HG03457 (cell line): ENCODE data around the gene TCN2.
"Not testable (repeated sequence)": the region's sequence is repeated elsewhere in the genome, so short reads cannot be mapped to it uniquely, and the experiment has no call there.

Experiments used
- ATAC-seq: cut with Tn5 transposase; IDR thresholded peaks from one replicate; pipeline ENCODE4 v1.9.1; 2021; ENCODE audit warnings: moderate number of reproducible peaks; ENCODE audit not compliant: unreplicated experiment

Gene TCN2

DNA sequence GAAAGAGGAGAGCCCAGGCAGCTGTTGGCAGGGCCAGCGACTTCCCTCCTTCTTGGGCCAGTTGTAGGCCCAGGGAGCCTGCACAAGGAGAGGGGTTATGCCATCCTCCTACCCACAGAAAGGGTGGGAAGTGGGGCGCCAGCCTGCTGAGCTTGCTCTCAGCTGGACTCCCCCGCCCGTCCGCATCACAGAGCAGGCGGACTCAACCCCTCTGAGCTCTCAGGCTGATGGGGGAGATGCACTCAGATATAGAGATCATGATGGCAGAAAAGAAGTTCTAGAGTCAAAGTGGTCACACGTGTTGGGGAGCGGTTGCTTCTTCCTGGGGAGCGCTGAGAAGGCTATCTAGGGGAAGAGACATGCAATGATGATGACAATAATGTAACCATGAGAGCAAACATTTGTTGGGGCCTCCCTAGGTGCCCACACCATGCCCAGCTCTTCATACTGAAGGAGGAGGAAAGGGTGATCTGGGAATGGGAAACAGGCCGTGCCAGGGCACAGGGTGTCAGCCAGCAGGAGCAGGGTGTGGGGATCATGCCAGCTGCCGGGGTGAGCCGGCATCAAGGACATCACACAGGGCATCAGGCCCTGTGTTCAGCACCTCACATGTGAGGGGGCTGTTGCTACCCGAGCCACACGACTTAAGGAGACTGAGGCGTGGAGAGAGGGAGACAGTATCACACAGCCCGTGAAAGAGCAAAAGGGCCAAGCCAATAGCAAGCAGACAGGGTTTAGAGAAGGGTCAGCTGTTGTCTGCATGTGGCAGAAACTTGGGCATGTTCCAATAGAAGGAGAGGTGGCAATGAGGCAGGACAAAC, 36.3 kb downstream of the TCN2 start:
- ATAC-seq: no peak

DNA sequence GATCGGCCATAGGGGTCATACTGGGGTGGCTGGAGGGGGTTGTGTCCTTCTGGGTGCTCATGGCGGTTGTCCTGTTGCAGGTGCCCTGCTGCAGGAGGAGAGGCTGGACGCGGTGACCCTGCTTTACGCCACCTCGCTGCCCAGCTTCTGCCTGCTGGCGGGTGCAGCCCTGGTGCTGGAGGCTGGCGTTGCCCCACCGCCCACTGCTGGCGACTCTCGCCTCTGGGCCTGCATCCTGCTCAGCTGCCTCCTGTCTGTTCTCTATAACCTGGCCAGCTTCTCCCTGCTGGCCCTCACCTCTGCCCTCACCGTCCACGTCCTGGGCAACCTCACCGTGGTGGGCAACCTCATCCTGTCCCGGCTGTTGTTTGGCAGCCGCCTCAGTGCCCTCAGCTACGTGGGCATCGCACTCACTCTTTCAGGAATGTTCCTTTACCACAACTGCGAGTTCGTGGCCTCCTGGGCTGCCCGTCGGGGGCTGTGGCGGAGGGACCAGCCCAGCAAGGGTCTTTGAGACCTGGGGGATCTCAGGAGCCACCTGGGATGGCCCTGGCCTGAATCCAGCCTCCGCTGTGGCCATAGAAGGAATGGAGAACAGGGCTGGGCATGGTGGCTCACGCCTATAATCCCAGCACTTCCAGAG, 39.7 kb downstream of the TCN2 start:
- no peak for ATAC-seq

DNA sequence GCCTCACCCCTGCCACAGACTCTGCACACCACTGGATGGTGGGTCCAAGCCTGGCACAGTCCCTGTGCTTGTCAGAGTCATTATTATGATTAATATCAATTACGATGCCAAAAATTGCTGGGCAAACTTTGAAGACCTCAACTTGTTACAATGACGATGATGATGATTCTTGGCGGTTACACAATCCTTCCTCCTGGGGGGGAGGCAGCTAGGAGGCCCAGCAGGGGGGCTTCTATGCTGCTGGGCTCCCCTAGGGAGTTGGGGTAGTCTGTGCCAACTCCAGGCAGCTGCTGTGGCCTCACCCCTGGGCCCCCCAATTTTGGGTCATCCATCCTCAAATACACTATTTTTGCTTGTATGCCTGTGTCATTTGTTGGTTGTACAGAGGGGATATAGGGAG, 40.6 kb downstream of the TCN2 start:
- no peak for ATAC-seq

DNA sequence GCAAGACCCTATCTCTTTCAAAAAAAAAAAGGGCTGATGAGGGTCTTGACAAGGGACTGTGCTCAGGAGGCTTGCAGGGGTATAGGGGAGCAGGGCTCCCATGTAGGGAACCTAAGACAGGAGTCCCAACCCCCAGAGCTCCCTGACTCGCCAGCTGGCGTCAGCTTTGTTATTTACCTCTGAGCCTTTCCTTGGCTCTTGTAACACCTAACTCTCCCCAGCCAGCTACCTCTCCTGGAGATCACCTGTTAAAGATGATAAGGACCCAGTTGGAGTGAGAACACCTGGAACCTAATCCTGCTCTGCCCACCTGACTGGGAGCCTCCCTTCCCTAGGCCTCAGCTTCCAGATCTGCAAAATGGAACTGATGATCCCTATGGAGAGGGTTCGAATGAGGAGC, 41.9 kb downstream of the TCN2 start:
- ATAC-seq: no peak

DNA sequence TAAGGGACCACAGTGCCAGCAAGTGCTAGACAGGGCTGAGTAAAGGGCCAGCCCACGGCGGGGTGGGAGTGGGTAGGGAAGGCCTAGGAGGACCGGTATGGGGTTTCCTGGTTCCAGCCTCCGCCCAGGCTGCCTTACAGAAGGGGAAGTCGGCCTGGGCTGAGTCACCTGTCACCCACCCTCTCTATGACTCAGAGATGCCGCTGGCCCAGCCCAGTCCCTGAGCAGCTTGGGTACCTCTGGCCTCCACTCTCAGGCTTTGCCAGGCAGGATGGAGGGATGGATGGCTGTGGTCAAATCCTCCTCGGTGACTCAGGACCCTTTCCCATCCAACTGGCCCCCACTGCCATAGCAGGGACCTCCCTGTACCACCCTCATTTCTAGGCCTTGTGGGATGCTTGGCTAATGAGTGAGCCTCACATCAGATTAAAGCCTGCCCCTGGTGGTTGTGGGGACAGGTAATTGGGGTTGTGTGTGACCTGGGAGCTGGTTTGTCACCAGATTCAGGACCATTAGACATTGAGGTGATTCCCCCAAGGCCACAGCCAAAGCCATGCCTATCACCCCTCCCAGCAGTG, 42.5 kb downstream of the TCN2 start:
- no peak for ATAC-seq

DNA sequence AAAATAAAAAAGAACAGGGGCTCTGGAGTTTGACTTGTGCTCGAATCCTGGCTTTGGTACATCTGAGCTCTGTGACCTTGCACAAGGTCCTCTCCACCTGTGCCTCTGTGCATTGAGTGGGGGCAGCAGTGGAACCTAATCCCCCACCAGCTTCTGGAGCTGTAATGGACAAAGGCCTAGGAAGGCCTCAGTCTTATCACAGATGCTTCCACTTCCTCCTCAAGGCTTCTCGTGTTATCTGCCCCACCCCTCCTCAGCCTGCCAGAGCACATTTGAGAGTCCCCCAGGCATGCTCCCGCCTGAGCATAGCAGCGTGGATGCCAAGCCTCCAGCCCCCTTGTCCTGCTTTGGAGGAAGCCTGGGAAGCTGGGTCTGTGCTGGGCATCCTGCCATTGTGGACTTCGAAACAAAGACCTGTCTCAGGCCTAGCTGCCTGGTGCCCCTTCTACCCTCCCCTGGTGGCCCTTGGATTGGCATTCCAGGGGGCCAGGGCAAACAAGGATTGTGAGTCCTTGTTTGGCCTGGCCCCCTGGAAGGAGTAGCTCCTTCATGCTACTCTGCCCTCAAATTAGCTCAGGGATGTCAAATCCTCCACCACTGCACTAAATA, 43.6 kb downstream of the TCN2 start:
- ATAC-seq: no peak

DNA sequence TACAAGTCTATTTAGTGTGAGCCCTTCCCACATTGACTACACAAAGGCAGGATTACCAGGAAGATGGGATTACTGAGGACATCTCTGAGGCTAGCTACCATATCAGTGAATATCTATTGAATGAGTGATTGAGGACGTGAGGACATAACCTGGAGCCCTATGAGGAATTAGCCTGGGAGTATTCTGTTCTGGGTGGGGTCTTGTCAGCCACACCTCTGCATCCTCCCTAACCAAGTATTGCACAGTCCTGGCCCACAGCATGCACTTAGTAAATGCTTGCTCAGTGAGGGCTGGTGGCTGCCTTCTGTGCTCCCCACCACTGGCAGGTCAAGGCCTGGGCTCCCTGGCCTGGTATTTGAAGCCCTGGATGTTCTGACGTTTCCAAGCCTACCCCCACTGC, 45.9 kb downstream of the TCN2 start:
- no peak for ATAC-seq

DNA sequence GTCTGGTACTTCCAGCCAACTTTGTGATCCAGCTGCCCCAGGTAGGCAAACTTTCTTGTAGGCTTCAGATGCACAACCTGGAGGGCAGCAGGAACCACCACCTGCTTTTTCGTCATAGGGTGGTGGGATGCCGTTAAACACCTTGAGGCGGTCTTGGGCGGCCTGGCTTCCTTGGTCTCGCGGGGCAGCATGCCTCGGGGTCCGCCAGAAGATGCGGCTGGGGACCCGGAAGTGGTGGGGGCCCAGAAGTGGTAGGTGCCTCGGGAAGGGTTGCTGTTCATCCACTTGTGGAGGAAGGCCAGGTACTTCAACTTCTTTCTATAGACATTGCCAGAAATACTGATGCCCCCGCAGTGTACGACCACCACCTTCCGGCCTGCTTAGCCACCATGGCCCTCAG, 47.4 kb downstream of the TCN2 start:
- no peak for ATAC-seq

DNA sequence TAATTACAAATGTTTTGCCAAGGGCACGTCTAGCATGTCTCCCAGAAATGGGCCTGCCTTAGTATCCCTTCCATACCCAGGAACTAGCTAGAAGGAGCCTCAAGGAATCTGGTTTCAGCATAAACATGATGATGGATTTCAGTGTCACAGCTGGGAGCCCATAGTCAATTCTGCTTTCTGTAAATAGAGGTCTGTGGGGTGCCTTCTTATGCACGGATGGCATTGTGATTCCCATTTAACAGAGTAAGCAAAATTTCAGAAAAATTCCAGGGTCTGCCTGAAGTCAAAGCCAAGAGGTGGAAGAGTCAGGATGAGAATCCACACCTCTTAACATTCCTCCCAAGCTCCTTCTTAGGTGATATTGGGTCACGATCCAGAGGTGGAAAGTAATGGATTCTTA, 48.6 kb downstream of the TCN2 start:
- no peak for ATAC-seq

DNA sequence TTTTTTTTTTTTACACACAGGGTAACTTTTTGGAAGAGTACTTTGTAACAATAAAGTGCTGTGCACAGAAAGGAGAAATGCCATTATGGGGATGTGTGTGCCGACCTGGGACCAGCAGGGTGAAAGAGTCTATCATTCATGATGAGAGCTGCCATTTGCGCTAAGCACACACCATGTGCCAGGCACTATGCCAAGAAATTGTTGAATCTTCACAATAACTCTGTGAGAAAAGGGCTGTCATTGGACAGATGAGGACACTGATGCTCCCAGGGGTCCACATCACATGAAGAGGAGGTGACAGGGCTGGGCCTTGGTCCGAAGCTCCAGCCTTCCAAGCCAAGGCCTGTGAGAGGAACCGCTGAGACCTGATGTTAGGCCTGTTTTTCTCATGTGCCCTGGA, 55.1 kb downstream of the TCN2 start:
- ATAC-seq: no peak

DNA sequence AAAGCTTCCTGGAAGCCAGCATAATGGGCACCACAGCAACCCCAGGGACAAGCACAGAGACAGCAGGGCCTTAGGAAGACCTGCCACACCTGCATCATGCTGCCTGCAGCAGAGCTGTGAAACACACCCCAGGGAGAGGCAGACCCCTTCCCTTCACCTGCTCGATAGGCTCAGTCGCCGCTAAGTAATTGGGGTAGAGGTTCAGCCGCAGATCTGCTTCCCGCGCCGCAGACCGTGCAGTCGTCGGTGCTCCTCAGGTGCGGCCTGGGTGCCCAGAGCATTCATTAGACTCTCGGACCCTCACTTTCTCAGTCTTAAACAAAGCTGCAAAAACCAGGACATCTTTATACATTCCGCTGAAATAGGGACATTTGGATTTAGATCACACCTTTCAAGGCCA, 57.8 kb downstream of the TCN2 start:
- ATAC-seq: no peak

DNA sequence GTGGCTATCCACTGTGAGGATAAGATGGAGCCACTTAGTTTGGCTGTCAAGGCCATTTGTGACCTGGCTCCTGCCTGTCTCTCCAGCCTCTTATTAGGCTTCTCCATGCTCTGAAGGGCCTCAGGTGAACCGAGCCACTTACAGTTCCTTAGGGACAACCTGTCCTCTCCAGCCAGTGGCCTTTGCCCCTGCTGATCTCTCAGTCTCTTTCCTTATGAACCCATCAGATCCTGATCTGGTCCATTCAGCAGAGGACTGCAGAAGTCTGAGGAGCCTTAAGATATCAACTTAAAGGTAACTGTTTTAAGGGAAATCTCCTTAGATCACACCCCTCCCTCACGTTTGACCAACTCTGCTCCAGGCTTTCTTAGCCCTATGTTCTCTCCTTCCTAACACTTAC, 58.3 kb downstream of the TCN2 start:
- no peak for ATAC-seq

DNA sequence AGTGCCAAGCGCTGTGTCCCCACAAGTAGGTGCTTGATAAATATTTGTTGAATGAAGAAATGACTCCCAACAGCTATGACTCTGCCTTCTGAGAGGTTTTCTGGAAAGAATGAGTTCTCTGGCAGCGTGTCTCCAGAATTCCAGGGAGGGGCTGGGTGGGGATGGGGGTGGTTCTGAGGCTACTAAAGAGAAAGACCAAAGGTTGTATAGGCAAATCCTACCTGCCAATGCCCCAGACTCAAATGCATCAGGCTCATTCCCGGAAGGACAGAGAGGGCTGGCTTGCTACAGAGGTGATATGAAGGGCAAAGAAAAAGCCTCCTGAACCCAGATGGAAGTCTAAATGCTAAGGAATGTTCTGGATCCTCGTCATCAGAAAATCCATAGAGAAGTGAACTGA, 58.8 kb downstream of the TCN2 start:
- no peak for ATAC-seq

DNA sequence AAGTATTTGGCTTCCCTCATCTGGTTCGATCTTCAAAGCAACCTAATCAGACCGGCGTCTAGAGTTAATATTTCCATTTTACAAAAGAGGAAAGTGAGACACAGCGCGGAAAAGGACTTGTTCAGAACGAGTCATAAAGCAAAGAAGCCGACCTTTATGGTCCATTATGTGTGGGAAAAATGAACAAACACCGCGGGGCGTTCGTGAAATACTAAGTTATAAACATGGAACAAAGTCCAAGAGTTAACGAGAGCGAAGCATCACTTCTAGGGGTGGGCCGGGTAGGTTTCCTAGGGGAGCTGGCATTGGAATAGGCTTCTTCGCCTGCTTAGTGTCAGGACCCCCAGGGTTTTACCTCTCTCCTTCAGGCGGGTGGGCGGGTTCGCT, 60.1 kb downstream of the TCN2 start:
- no peak for ATAC-seq

DNA sequence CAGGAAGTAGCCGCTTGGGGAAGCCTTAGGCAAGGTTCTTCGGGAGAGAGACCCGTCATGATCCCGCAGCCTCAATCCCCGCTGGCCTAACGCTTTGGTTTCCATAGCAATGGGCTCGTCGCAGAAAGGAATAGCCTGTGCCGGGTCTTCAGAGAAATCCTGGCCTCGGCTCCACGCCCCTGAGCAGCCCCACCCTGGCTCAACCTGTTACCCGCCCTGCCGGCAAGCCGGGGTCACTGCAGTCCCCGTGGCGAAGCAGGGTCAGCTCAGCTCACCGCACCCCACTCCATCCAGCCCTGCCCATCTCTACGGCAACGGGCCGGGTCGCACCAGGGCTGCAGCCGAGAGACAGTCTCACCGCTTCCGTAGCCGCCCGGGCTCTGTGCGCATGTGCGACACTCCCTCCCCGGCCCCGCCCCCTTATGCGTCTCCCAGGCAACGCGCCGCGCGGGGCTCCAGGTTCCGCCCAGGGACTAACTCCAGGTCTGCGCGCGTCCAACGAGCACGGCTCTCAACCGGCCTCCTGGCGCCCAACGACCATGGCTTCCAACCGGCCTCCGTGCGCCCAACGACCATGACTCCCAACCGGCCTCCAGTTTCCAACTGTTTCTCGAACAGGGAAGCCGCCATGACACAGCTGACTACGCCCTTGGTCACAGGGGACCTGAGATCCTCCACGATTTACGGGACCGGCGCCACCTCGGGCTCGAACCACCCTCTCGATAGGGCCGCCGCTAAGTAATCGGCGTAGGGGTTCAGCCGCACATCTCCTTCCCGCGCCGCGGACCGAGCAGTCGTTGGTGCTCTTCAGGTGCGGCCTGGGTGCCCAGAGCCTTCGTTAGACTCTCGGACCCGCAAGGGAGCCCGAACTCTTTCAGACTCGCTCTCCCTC, 60.8 kb downstream of the TCN2 start, which contains the start of gene DUSP18:
Gene DUSP18 (minus strand): TSS at position 382 of the 892 bp plus-strand sequence. CDS start 3,872 bp downstream, outside the sequence.
- peak; percentile 69 for ATAC-seq

DNA sequence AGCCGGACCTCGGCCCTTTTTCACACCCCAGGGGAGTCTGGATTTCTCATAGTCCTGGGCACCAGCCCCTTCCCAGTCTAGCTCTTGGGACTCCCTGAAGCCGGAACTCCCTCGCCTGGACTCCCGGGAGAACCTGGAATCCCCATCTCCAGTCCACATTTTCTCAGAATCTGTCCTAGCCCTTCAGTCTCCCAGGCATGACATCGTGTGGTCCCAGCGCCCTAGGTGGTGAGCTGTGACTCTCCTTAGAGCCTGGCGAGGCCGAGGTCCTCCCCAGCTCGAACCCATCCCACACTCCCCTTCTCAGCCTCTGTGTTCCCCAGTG, 61.4 kb downstream of the TCN2 start:
- no peak for ATAC-seq

DNA sequence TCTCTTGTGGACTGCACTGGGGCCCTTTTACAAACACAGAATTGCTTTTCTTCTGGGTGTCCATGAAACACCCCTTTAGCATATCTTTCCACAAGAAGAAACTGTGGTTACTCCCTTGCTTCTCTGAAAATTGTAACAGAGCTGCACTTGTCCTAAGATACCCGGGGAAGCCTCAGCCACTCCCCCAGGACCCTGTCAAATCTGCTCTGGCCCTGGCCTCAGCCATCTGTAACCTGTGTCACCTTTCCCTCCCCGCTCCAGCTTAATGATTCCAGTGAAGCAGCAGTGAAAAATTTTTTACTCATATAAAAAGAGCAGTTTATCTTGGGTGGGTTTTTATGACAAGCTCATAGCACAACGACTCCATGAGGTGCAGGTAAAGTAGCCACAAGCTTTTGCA, 64.1 kb downstream of the TCN2 start:
- ATAC-seq: no peak

DNA sequence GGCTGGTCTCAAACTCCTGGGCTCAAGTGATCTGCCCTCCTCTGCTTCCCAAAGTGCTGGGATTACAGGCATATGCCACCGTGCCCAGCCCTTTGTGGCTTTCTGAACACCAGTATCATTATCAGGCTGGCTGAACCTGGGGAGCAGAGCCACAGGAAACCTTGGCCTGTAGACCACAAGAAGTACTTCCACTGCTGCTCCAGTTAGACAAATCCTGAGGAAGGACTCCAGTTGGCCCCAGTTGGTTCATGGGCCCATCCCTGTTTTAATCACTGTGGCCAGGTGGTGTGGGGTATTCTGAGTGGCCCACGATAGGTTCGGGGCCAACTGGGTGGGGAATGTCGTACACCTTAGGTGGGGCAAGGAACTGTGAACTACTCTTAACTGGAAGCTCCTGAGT, 66.2 kb downstream of the TCN2 start:
- no peak for ATAC-seq

DNA sequence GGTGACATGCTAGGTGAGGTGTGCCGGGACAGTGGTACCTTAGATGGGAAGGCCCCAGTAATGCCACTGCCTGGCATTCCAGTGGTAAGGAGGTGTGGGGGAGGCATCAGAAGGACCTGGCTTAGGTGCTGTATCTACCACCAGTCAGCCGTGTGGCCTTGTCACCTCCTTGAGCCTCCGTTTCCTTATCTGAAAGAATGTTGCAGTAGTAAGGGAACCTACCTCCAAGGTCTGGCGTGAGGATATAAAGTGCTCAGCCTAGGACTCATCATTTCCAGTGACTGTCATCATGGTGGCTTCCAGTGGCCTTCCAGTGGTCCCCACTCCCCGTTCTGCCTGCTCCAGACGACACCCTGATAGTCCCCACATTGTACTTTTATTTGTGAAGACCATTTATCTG, 67.5 kb downstream of the TCN2 start:
- no peak for ATAC-seq

DNA sequence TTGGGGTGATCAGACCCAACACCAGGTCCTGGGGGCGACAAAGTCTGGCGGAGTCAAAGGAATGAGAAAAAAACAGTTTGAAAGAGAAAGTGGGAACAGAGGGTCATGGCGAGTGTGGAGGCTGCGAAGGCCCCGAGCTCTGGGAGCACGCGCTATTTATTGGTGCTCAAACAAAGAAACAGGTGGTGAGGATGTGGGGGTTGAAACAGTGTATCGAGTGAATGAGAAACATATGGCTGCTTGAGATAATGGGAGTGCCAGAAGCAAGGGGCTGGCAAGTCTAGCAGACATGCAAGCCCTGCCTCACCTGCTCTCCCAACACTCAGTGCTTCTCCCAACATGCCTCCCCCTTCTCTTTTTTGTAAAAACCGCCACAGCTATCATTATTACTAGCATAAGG, 68.5 kb downstream of the TCN2 start:
- no peak for ATAC-seq

DNA sequence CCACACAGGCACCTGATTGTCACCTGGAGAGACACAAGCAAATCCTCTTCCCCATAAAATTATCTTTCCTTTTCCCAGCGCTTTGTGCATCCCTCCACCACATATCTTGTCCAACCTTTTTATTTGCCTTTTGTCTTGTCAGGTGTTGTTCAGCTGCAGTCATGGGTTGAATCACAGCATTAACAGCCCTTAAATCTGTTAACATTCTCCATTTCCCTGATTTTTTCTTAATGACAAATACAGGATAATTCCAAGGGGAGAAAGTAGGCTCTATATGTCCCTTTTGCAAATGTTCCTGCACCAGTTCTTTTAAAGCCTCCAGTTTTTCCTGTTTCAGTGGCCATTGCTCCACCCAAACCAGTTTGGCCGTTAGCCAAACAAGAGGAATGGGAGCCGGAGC, 69.6 kb downstream of the TCN2 start:
- not testable (repeated sequence) for ATAC-seq
